ENCODE measurements around the gene MAPK8IP3.

The MAPK8IP3 gene, protein sequence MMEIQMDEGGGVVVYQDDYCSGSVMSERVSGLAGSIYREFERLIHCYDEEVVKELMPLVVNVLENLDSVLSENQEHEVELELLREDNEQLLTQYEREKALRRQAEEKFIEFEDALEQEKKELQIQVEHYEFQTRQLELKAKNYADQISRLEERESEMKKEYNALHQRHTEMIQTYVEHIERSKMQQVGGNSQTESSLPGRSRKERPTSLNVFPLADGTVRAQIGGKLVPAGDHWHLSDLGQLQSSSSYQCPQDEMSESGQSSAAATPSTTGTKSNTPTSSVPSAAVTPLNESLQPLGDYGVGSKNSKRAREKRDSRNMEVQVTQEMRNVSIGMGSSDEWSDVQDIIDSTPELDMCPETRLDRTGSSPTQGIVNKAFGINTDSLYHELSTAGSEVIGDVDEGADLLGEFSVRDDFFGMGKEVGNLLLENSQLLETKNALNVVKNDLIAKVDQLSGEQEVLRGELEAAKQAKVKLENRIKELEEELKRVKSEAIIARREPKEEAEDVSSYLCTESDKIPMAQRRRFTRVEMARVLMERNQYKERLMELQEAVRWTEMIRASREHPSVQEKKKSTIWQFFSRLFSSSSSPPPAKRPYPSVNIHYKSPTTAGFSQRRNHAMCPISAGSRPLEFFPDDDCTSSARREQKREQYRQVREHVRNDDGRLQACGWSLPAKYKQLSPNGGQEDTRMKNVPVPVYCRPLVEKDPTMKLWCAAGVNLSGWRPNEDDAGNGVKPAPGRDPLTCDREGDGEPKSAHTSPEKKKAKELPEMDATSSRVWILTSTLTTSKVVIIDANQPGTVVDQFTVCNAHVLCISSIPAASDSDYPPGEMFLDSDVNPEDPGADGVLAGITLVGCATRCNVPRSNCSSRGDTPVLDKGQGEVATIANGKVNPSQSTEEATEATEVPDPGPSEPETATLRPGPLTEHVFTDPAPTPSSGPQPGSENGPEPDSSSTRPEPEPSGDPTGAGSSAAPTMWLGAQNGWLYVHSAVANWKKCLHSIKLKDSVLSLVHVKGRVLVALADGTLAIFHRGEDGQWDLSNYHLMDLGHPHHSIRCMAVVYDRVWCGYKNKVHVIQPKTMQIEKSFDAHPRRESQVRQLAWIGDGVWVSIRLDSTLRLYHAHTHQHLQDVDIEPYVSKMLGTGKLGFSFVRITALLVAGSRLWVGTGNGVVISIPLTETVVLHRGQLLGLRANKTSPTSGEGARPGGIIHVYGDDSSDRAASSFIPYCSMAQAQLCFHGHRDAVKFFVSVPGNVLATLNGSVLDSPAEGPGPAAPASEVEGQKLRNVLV (N-terminal part only)

DNA sequence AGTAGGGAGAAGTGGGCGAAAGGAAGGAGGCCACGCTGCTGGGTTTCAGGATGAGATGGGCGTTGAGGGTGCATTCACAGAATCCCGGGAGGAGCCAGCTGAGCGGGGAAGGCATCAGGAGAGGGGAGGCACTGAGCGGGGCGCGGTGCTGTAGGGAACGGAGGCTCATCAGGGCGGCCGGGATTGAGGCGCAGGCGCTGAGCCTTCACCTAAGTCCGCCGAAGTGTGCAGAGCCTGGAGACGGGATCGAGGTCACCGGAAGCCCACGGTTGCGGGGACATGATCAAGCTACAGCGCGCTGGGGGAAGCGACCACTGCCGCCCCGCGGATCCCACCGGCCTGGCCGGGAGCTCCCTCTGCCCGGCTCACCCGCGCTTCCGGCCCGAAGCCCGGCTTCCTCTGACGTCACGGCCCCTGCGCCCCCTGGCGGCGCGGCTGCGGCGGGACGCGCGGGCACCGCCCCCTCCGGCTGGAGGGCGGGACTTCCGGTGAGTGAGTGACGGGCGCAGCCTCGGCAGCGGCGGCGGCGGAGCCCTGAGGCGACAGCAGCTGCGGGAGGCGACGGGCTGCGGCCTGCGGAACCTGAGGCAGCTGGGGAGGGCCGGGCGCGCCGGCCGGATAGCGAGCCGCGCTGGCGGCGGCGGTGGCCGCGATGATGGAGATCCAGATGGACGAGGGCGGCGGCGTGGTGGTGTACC is at the start of gene MAPK8IP3:
Gene MAPK8IP3, plus strand, starts transcription at position 508 of the 698 bp plus-strand sequence. Its CDS starts 145 bp downstream, at position 653.
- no peak for DNase-seq (ENCODE audit: low read depth, low spot score)
- peak within 1 kb of the TSS; percentile 94 for H3K27ac ChIP-seq

DNA sequence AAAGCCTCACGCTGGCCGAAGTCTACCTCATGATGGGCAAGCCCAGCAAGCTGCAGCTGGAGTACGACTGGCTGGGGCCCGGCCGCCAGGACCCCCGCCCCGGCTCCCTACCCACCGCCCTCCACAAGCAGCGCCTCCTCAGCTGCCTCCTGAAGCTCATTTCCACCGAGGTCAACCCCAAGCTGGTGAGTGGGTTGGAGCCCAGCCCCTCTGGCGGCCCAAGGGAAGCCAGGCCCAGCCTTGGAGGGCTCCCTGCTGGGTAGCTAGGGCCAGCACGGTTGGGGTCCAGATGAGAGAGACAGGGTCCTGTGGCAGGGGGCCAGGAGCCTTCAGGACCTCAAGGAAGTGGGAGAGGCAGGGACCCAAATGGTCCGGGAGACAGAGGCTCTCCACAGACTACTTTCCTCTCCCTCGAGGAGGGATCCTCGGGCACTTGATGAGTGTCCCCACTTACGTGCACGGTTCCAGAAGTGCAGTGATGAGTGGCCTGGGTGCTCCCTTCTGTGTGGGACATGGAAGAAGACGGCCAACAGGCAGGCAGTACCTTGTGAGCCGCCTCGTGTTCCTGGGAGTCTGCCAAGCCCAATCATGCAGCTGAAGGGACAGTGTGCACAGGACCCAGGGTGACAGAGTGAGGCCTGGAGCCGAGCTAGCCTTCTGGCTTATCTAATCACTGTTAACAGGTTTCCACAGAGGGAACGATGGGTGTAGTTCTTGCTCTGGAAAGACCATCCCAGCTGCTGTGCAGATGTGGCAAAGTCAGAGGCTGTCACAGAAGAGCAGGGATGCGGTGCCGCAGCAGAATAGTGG is 49.0 kb upstream of the MAPK8IP3 start:
- H3K27ac ChIP-seq: no peak overlapping the region
- no peak for DNase-seq (ENCODE audit: low read depth, low spot score)

DNA sequence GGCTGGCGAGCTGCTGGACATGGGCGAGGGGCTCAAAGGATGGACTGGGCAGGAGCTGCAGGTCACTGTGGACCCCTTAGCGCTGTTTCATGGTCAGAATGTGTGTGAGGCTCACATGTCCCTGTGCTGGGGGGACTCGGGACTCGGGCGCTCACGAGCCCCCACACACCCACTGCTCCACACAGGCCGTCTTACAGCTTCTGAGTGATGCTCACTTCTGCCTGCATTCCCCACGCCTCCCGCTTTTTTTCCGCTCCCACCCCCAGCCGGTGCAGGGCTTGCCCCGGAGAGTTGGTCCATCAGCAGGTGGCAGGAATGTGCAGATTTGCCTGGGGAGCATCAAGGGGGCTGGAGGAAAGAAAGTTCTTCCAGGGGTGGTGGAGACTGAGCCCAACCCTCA is 48.2 kb upstream of the MAPK8IP3 start:
- no peak for DNase-seq (ENCODE audit: low read depth, low spot score)

DNA sequence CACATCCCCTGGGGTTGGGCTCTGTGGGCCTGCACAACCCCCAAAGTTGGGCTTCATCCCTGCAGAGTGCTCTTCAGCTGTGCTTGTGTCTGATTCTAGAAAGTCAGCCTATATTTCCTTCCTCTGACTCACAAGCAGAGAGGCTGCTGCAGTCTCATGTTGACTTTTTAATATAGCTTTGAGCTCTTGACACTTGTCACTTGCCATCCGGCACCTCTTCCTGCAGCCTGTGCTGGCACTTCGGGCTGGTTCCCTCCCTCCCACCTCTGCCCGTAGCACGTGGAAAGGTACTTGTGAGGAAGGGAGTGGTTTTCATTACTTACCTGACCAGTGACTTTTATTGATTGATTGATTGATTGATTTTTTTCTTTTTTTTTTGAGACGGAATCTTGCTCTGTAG is 47.0 kb upstream of the MAPK8IP3 start:
- no peak for DNase-seq (ENCODE audit: low read depth, low spot score)
- no peak overlapping the region for H3K27ac ChIP-seq

More for the DNA sequence above, 48.2 kb upstream of the MAPK8IP3 start:
- no peak overlapping the region for H3K27ac ChIP-seq

DNA sequence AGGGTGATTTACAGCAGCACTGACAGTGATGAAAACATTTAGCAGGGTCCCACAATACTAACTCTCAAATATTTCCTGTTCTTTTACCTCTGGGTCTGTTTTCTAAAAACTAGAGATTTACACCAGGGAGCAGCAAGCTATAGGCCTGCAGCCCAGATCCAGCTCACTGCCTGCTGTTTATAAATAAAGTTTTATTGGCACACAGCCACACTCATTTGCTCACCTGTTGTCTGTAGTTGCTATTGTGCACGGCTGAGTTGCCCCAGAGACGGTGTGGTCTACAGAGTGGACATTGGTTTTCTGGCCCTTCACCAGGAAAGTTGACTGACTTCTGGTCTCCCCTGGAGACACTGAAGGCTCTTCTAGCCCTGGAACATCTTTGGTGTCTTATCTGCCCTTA is 44.2 kb upstream of the MAPK8IP3 start:
- DNase-seq (ENCODE audit: low read depth, low spot score): no peak
- H3K27ac ChIP-seq: no peak overlapping the region

DNA sequence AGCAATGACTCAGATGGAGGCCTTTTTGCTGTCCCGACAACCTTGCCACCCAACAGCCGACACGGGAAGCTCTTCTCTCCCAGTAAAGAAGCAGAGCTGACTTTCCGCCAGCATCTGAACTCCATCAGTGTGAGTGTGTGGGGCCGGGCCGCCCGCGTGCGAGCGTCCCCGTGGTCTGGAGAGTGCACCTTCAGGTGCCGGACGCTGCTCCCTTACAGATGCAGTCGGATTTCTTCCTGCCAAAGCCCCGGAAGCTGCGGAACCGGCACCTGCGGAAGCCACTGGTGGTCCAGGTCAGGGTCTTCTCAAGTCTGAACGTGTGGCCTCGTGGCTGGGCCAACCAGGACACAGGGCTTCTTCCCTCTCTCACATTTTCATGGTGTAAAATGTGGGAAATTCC is 43.5 kb upstream of the MAPK8IP3 start:
- no peak overlapping the region for H3K27ac ChIP-seq
- DNase-seq (ENCODE audit: low read depth, low spot score): no peak

DNA sequence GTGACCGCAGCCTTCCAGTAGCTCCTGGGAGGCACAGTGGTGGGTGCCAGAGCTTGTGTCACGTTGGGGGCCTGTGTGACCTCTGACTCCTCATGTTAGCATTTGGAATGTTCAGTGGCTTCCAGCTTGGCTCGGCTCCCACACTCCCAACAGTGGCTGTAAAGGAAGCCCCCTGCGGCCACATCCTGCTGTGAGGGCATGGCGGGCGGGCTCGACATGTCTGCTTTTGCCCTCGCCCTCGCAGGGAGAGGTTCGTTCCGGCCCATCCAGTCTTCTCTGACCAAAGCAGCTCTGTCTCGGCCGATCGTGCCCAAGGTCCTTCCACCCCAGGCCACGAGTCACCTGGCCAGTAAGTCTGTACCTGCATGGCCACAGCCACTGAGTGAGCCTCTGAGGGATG is 40.2 kb upstream of the MAPK8IP3 start:
- no peak overlapping the region for H3K27ac ChIP-seq
- no peak for DNase-seq (ENCODE audit: low read depth, low spot score)

DNA sequence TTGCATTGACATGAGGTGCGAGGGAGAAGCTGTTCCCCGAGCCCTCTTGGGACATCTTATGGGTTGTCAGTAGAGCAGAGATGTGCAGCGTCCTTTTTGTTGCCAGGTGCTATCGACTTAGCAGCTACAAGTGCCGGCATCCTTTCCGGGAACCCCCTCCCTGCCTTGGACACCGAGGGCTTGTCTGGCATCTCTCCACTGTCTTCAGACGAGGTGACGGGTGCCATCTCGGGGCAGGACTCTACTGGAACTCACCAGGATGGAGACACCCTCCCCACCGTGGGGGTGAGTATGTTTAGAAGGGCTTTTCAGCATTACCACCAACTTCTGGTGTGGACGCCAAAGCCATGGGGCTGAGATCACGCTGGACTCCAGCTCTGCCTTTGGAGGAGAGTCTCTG is 39.7 kb upstream of the MAPK8IP3 start:
- no peak overlapping the region for H3K27ac ChIP-seq
- no peak for DNase-seq (ENCODE audit: low read depth, low spot score)

DNA sequence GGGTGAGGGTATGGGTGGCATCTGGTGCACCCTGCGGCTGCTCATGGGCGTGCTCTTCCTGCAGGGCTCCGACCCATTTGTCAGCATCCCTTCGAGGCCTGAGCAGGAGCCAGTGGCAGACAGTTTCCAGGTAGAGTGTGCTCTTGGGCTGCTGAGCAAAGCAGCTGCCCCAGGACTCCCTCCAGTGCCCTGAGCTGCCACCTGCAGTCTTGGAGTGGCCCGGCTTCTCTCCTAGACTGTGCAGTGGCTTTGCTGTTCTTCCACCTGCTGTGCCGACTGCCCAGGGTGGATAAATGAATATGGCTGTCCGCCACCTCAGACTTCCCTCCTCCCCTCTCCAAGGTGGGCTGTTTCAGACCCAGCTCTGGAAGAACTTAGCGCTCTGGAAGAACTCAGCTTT is 38.7 kb upstream of the MAPK8IP3 start:
- DNase-seq (ENCODE audit: low read depth, low spot score): no peak
- no peak overlapping the region for H3K27ac ChIP-seq

DNA sequence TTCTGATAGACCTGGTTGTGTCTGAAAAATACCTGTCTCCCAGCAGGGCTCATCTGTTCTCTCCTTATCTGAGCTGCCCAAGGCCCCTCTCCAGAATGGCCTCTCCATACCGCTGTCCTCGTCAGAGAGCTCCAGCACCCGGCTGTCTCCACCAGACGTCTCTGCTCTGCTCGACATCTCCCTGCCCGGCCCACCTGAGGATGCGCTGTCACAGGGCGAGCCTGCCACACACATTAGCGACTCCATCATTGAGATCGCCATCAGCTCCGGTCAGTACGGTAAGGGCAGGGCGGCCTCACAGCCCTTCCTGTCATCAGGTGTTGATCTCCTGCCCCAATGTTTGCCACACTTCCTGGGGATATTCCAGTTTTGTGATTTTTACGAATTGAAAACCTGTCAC is 38.1 kb upstream of the MAPK8IP3 start:
- no peak overlapping the region for H3K27ac ChIP-seq
- no peak for DNase-seq (ENCODE audit: low read depth, low spot score)

DNA sequence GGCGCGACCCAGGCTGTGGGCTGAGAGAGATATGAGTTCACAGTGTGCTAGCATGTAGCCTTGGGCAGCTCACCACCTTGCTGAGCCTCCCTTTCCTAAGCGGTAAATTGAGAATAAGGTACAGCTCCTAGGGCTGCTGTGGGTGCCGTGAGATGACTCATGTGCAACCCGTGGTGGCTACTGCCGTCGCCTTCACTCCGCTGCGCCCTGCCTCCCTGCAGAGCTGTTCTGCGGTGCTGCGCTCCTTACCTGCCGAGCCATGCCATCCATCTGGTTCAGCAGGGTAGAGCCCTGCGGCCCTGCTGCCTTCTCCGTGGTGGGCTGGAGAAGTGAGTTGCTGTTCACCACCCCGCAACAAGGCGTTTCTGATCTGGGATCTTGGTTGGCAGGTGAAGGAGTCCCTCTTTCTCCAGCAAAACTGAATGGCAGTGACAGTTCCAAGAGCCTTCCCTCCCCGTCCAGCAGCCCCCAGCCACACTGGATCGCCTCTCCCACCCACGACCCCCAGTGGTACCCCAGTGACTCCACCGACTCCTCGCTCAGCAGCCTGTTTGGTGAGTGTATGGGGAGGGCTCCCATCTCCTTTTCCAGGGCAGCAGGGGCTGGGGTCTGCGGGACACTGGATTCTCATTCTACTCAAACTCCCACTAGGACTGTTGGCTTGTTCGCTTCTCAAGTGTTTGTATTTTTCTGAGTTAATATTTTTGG is 37.2 kb upstream of the MAPK8IP3 start:
- no peak for DNase-seq (ENCODE audit: low read depth, low spot score)
- H3K27ac ChIP-seq: no peak overlapping the region

DNA sequence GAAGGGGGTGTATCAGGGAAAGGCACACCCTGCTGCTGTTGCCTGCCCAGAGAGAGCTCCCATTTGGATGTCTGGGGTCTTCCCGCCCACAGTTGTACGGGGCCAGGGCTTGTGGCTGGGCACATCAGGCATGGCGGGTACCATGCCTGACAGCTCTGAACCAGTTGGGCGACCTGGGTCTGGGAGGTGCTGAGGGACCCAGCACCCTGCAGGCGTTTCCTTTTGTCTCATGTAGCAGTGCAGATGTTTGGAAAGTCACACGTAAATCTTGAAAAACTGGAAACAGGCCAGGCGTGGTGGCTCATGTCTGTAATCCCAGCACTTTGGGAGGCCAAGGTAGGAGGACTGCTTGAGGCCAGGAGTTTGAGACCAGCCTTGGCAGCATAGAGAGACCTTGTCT is 36.3 kb upstream of the MAPK8IP3 start:
- DNase-seq (ENCODE audit: low read depth, low spot score): no peak
- no peak overlapping the region for H3K27ac ChIP-seq

DNA sequence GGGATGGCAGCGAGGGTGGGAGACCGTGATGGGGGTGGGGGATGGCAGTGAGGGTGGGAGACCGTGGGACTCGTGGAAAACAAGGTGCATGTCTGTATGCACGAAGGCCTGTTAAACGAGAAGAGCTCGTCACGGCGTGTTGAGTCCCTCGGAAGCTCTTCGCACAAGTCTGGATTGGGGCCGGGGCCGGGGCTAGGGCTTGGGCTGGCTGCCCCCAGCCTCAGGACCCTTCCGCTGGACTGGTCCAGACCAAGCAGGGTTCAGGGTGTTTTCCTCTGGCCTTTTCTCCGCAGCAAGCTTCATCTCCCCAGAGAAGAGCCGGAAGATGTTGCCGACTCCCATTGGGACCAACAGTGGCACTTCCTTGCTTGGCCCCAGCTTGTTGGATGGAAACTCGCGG is 35.6 kb upstream of the MAPK8IP3 start:
- no peak overlapping the region for H3K27ac ChIP-seq
- DNase-seq (ENCODE audit: low read depth, low spot score): no peak

DNA sequence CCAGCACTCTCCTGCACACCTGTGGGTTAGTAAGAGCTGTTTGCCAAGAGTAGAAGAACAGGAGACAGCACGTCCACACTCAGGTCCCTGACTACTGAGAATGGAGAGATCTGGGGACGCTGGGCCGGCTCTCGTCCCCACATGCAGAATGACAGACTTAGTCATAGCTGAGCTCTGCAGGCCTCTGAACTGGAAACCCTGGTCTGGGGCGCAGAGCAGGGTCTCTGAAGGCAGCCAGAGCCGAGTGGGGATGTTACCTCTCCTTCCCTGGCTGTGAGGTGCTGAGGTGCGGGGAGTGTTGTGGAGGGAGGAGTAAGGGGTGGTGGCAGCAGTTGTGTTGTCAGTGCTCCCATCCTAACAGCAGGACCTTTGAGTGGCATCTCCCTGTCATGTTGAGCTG is 35.1 kb upstream of the MAPK8IP3 start:
- no peak for DNase-seq (ENCODE audit: low read depth, low spot score)
- no peak overlapping the region for H3K27ac ChIP-seq

DNA sequence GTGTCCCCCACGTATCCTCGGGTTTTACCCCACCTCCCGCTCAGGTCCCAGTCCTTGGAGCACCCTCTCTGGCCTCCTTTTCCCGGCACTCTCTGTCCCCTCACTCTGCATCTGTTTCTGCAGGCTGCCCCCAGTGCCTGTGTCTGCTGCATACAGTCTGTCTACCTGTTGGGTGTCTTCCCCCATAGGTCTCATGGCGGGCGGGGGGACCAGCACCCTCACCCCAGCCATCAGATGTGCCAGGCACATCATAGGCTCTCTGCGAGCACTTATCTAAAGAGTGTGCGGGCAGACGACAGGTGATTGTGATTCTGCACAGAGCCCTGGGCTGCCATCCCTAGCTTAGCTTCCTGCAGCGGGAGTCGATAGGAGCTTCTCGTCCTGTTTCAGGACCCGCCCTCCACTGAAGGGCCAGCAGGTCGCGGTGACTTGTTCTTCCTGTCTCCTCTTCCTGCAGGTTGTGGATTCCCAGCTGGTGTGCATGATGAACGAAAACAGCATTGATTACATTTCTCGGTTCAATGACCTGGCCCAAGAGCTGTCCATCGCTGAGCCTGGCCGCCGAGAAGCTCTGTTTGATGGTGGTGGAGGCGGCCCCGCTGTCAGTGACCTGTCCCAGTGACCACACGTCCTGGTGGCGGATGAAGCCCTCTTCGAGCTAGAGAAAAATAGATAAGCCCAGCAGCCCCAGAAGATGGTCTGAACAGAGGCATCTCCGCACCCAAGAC is 32.4 kb upstream of the MAPK8IP3 start:
- no peak for DNase-seq (ENCODE audit: low read depth, low spot score)
- no peak overlapping the region for H3K27ac ChIP-seq

DNA sequence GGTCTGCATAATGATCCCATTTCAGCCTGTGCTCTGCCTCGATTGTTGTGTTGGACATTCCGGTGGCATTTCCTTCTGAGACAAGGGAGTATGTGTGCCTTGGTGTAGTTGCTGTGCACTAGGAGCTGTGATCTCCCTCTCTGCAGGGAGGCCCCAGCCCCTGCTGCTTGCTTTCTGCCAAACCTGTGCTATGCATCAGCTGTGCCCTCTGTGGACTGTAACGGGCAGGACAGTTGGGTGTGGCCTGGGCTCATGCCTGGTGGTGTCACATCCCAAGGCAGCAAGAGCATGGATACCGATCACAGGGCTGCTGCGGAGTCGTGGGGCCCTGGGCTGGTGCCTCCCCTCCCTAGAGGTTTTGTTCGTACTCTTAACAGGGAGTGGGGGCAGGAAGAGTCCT is 31.7 kb upstream of the MAPK8IP3 start:
- DNase-seq (ENCODE audit: low read depth, low spot score): no peak
- peak overlapping the region; percentile 27 for H3K27ac ChIP-seq

DNA sequence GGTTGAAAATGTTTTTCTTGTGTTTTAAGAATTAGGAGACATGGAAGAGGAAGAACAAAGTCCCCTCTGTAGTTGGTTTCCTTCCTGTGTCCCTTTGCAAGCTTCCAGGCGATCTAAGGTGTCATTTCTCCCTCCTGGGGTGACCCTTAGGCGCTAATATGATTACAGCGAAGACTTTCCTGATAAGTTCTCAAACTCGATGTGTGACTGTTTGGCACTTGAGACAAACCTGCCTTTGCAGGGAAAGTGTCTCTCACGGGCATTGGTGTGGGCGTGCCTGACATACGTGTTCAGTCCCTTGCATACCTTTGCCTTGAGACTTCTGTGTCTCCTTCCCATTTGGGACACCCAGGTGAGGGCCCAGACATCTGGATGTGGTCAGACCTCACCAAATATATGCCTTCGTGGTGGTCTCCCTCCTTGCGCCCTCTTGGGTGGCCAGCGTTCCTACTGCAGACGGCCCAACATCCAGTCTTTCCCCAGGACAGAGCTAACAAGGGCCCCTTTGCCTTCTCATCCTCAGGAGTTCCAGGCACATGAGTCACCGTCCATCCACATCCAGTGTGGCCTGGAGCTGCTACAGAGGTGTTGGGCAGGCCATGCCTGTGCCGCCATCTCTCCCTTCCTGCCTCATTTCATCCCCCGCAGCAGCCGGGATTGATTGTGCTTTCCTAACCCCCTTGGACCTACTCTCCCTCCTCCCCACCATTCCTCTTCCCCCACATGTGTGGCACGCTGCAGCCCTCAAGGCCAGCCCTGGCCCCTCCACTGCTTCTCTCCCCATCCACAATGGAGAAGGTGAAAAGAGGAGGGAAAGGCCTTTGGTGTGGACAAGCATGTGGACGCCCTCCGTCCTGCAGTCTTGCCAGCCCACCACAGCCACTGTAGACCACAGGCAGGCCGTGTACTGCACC is 31.0 kb upstream of the MAPK8IP3 start:
- DNase-seq (ENCODE audit: low read depth, low spot score): no peak
- H3K27ac ChIP-seq: peak overlapping the region; percentile 27

All from epithelial cell of prostate (primary cell).